GM08714 (cell line): ENCODE data around the gene SLC35F4.

Experiments
- H3K4me3 ChIP-seq: fragments of 200-500 bp; sonication (Bioruptor generic); 2 replicates; pipeline ENCODE4 v1.5.1; 2014; ENCODE audit warnings: mild to moderate bottlenecking, low read length, inconsistent platforms
- ZNF274 ChIP-seq: IDR thresholded peaks from 2 replicates; pipeline ENCODE4 v1.6.1; 2012; ENCODE audit warnings: mild to moderate bottlenecking, low read depth, low read length

Gene SLC35F4

GRCh38 chr14:57865403-57866198 is at the start of gene SLC35F4:
Gene SLC35F4 (minus strand): TSS chr14:57866092.
- TF ChIP-seq ZNF274 = no peak
- H3K4me3 ChIP-seq = peak within 1 kb of the TSS; percentile 13; the same call in 1 of the 2 replicates

- TF ChIP-seq ZNF274 = no peak
- H3K4me3 ChIP-seq = no peak overlapping the region
These were observed 43.7 kb upstream of the SLC35F4 start for GRCh38 chr14:57909626-57910025.

DNA sequence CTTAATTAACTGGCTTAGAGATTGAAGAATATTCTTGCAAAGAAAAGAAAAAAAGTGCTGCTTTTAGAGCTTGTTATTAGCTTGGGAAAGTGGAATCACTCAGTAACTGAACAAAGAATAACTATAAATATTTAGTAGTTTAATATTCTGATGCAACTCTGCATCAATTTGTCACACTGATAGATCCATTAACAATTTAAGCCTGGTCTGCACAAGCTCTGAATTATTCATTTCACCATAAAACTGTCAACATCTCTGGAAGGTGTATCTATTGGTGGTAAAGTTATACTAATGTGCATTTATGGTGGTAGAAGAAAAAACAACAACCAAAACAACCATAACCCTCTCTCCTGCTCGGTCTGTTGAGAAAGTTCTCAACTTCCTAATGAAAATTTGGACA is 38.1 kb upstream of the SLC35F4 start:
- TF ChIP-seq ZNF274 = no peak
- no peak overlapping the region for H3K4me3 ChIP-seq

DNA sequence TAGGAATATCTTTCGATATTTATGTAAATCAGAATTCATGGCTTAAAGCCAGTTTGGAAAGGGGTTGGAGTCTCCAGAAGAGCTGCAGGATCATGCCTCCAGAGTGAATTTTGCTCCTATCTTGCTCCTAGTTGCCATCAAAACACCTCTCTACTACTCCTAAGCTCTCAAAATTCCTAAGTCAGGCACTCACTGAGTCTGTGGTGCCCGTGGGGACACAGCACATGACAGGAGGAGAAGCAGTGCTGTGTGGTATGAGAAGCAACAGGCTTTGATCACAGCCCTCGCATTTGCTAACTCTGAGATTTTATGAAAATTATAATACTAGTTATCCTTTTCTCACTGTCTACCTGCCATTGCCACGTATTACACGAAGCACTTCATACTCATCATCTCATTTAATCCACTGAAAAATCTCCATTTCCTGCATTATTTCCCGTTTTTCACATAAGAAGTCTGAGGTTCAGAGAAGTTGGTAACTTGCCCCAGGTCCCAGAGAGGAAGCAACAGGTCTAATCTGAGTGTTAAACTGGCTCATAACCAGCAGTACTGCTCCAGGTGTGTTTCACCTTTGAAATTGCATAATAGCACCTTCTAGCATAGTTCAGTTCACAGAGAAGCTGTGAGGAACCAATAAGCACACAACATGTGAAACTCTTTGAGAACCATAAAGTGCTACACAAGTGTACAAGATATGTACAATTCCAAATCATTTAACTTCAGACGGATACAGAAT is 33.1 kb upstream of the SLC35F4 start:
- H3K4me3 ChIP-seq = no peak overlapping the region
- TF ChIP-seq ZNF274 = no peak

DNA sequence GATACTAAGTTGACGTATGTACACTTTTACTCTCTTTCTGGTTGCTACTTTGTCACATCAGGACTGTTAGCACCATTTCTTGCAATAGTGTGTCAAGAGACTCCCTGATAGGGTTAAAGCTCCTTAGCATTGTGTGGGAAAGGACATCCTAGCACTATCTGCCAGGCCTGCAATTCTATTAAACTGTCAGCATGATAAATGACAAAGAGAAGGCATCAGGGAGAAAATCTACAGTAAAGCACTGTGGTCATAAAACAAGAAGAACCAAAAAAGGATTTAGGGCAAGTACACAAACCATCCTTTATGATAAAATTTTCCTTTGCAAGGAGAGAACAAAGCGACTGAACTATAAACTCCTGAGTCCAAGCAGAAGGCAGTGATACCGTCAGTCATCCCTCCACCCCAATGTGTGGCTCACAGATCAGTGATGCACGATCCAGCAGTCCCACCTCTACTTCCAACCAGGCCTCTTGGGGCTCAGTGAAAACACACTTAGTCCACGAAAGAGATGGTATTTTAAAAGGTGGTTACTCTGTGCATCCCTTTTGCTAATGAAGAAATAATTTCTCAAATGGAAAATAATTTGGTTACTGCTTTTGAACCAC is 31.4 kb upstream of the SLC35F4 start:
- TF ChIP-seq ZNF274 = no peak
- no peak overlapping the region for H3K4me3 ChIP-seq

GRCh38 chr14:57889245-57889644 is 23.4 kb upstream of the SLC35F4 start:
- H3K4me3 ChIP-seq = no peak overlapping the region
- no peak for TF ChIP-seq ZNF274

- TF ChIP-seq ZNF274 = no peak
- H3K4me3 ChIP-seq = no peak overlapping the region
These were observed 18.3 kb upstream of the SLC35F4 start for GRCh38 chr14:57884175-57884574.

DNA sequence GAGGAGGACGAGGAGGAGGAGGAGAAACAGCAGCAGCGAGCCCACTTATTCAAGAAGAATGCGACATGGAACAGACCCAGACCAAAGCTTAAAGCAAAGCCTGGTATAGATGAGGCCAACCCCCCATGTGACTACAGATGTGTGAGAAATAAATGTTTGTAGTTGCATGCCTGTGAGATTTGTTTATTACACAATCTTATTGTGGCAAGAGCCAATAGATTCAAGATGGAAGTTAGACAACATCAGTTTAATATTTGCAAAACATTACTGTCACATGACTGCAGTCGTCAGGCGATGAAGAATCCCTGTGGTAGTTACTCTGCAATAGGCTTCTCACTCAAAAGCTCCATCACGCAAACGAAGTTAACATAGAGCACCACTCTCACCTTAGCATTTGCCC is 17.2 kb upstream of the SLC35F4 start:
- no peak for TF ChIP-seq ZNF274
- H3K4me3 ChIP-seq = no peak overlapping the region

- no peak overlapping the region for H3K4me3 ChIP-seq
- no peak for TF ChIP-seq ZNF274
These were observed 13.6 kb upstream of the SLC35F4 start for GRCh38 chr14:57879516-57879915.

GRCh38 chr14:57875985-57876384 is 10.1 kb upstream of the SLC35F4 start:
- H3K4me3 ChIP-seq = no peak overlapping the region
- no peak for TF ChIP-seq ZNF274

- TF ChIP-seq ZNF274 = no peak
- no peak overlapping the region for H3K4me3 ChIP-seq
These were observed 9.4 kb upstream of the SLC35F4 start for GRCh38 chr14:57875296-57875695.

DNA sequence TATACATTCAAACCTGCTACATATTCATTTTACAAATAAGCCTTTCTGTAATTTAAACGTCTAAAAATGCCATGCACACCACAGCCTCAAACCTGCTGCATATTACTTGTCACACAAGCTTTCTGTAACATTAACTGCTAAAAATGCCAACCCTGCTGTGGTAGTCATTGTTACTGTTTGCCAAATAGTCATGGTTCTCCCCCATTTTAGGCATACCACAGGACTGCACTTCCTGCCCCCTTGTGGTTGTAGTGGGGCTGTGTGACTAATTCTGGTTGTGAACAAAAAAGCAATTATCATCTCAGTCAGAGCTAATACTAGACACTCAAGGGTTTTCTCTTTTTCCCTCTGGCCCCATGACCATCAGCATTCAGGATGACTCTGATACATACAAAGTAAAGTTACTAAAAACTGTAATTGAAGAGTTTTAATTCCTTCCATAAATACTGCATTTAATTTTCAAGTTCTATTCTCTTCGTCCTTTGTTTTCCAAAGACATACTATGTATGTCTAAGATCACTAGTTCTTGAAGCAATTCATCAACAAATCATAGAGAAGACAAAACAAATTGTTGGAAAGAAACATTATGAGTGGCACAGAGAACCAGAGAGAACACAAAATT is 5.7 kb upstream of the SLC35F4 start:
- H3K4me3 ChIP-seq = no peak overlapping the region
- no peak for TF ChIP-seq ZNF274

DNA sequence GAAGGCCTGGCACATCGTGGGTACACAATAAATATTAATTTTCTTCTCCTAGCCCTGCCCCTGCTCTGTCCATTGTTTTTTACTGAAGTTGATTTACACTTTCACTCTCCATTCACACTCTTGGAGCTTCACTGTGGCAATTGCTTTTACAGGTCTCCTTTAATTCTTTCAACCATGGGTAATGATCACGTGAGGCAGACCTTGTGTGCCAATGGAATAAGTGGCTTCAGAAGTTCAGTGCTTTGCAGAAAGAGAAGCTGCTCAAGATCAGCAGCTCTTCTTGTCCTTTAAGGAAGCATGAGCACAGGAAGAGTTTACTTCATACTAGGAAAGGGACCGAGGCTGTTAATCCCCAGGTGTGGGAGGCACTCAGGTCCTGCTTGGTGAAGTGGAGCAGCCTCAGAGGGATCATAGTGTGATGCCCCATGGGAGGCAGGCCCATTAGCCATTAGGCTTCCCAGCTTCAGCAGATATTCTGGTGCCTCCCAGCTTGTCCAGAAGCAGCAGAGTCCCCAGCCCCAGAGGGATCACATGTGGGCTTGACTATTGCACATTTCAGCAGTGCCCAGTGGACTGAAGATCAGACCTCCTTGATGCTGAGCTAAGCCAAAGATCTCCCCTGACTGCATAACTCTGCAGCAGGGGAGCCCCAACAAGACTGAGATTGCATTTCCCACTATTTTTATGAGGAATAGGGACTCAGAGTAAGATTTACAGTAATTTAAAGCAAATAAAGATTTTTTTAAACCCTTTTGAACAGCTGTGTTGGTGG is 5.0 kb upstream of the SLC35F4 start:
- no peak for TF ChIP-seq ZNF274
- H3K4me3 ChIP-seq = no peak overlapping the region

GRCh38 chr14:57869617-57870016 is 3.7 kb upstream of the SLC35F4 start:
- TF ChIP-seq ZNF274 = no peak
- H3K4me3 ChIP-seq = no peak overlapping the region
